SK-N-SH treated with all-trans-retinoic acid at 6 μM for 48 hours (cell line): ENCODE data around the gene ZPLD1.

Experiments used
- ATAC-seq: fragments of 200-7000 bp; cut with Tn5 transposase; 3 replicates; pipeline ENCODE4 v1.9.1; 2020; ENCODE audit warnings: mild to moderate bottlenecking, moderate library complexity
- ARNTL ChIP-seq: fragments of 450-650 bp; formaldehyde crosslinking; IDR thresholded peaks from 2 replicates; pipeline ENCODE4 v1.5.0; 2020; ENCODE audit warnings: low read depth, mild to moderate bottlenecking, moderate library complexity, borderline replicate concordance
- BACH2 ChIP-seq: fragments of 250-450 bp; sonication (Bioruptor Pico); IDR thresholded peaks from 2 replicates; pipeline ENCODE4 v1.9.0; 2021; ENCODE audit warnings: mild to moderate bottlenecking, borderline replicate concordance
- CSDC2 ChIP-seq: fragments of 250-450 bp; sonication (Bioruptor Pico); IDR thresholded peaks from 2 replicates; pipeline ENCODE4 v1.5.0; 2020; ENCODE audit warnings: mild to moderate bottlenecking, moderate library complexity
- ESRRG ChIP-seq: fragments of 250-450 bp; sonication (Bioruptor Pico); IDR thresholded peaks from 2 replicates; pipeline ENCODE4 v1.6.1; 2021; ENCODE audit warnings: mild to moderate bottlenecking
- GLIS3 ChIP-seq: fragments of 250-450 bp; sonication (Bioruptor Pico); IDR thresholded peaks from 2 replicates; pipeline ENCODE4 v1.5.0; 2020; ENCODE audit warnings: mild to moderate bottlenecking, moderate library complexity
- ISL1 ChIP-seq: fragments of 250-450 bp; sonication (Bioruptor Pico); IDR thresholded peaks from 2 replicates; pipeline ENCODE4 v2.1.2; 2022; ENCODE audit warnings: mild to moderate bottlenecking, moderate library complexity
- OSR1 ChIP-seq: fragments of 250-450 bp; sonication (Bioruptor Pico); IDR thresholded peaks from 2 replicates; pipeline ENCODE4 v1.8.0; 2022; ENCODE audit warnings: moderate library complexity, mild to moderate bottlenecking, inconsistent platforms
- PPARA ChIP-seq: fragments of 250-450 bp; sonication (Bioruptor Pico); IDR thresholded peaks from 2 replicates; pipeline ENCODE4 v1.5.0; 2020; ENCODE audit warnings: mild to moderate bottlenecking, borderline replicate concordance
- RARB ChIP-seq: fragments of 250-450 bp; sonication (Bioruptor Pico); IDR thresholded peaks from 2 replicates; pipeline ENCODE4 v1.8.0; 2021; ENCODE audit warnings: mild to moderate bottlenecking, moderate library complexity
- SNAI2 ChIP-seq: fragments of 250-450 bp; sonication (Bioruptor Pico); IDR thresholded peaks from 2 replicates; pipeline ENCODE4 v1.5.0; 2020; ENCODE audit warnings: mild to moderate bottlenecking, moderate library complexity
- TCF4 ChIP-seq: fragments of 250-450 bp; sonication (Bioruptor Pico); IDR thresholded peaks from 2 replicates; pipeline ENCODE4 v1.8.0; 2021; ENCODE audit warnings: mild to moderate bottlenecking, moderate library complexity, borderline replicate concordance
- ZC3H10 ChIP-seq: fragments of 250-450 bp; sonication (Bioruptor Pico); IDR thresholded peaks from 2 replicates; pipeline ENCODE4 v1.5.1; 2021; ENCODE audit warnings: mild to moderate bottlenecking, moderate library complexity
- ZFP3 ChIP-seq: fragments of 250-450 bp; sonication (Bioruptor Pico); IDR thresholded peaks from 2 replicates; pipeline ENCODE4 v1.5.0; 2020; ENCODE audit warnings: mild to moderate bottlenecking, moderate library complexity
- ZFP30 ChIP-seq: fragments of 450-650 bp; formaldehyde crosslinking; IDR thresholded peaks from 2 replicates; pipeline ENCODE4 v1.5.0; 2022; ENCODE audit warnings: mild to moderate bottlenecking, moderate library complexity
- ZNF70 ChIP-seq: fragments of 450-650 bp; formaldehyde crosslinking; IDR thresholded peaks from 2 replicates; pipeline ENCODE4 v1.5.0; 2020; ENCODE audit warnings: mild to moderate bottlenecking, moderate library complexity
- ZNF8 ChIP-seq: fragments of 450-650 bp; formaldehyde crosslinking; IDR thresholded peaks from 2 replicates; pipeline ENCODE4 v1.5.0; 2020; ENCODE audit warnings: mild to moderate bottlenecking, moderate library complexity
- TF ChIP-seq, protein P1 (sequence below): fragments of 250-450 bp; sonication (Bioruptor Pico); IDR thresholded peaks from 2 replicates; pipeline ENCODE4 v1.8.0; 2020; ENCODE audit warnings: mild to moderate bottlenecking, moderate library complexity, borderline replicate concordance
- TF ChIP-seq, protein P2 (sequence below): fragments of 250-450 bp; sonication (Bioruptor Pico); IDR thresholded peaks from 2 replicates; pipeline ENCODE4 v1.5.1; 2021; ENCODE audit warnings: mild to moderate bottlenecking, moderate library complexity
- TF ChIP-seq, protein P3 (sequence below): fragments of 250-450 bp; sonication (Bioruptor Pico); IDR thresholded peaks from 2 replicates; pipeline ENCODE4 v1.5.0; 2020; ENCODE audit warnings: mild to moderate bottlenecking, moderate library complexity
- TF ChIP-seq, protein P4 (sequence below): fragments of 250-450 bp; sonication (Bioruptor Pico); IDR thresholded peaks from 2 replicates; pipeline ENCODE4 v1.5.1; 2020; ENCODE audit warnings: low read depth, mild to moderate bottlenecking, moderate library complexity

Gene ZPLD1

DNA sequence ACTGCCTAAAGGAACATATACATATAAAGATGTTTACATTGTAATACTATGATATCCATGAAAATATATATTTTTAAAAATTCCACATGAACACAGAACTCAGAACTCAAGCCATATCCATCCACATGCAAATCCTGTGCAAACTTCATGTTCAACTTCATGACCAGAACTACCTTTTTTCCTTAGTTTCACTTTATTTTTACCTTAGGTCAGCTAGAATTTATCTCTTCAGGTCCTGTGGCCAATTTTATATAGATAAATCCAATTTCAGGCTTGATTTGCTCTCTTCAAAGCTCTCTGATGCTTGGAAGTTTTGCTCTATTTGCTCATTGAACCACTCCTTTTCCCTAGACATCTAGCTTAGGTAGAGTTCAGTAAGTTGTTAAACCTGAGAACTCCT is 38.8 kb downstream of the ZPLD1 start:
- TF ChIP-seq, protein P1, sequence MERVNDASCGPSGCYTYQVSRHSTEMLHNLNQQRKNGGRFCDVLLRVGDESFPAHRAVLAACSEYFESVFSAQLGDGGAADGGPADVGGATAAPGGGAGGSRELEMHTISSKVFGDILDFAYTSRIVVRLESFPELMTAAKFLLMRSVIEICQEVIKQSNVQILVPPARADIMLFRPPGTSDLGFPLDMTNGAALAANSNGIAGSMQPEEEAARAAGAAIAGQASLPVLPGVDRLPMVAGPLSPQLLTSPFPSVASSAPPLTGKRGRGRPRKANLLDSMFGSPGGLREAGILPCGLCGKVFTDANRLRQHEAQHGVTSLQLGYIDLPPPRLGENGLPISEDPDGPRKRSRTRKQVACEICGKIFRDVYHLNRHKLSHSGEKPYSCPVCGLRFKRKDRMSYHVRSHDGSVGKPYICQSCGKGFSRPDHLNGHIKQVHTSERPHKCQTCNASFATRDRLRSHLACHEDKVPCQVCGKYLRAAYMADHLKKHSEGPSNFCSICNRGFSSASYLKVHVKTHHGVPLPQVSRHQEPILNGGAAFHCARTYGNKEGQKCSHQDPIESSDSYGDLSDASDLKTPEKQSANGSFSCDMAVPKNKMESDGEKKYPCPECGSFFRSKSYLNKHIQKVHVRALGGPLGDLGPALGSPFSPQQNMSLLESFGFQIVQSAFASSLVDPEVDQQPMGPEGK (CRISPR knock-in tag): no peak
- TF ChIP-seq SNAI2 (no peak), ZFP30 (CRISPR knock-in tag) (no peak), ZC3H10 (no peak), RARB (CRISPR knock-in tag) (no peak), ZFP3 (CRISPR knock-in tag) (no peak), TCF4 (no peak), ISL1 (CRISPR knock-in tag) (no peak), BACH2 (no peak), ZNF70 (CRISPR knock-in tag) (no peak), GLIS3 (CRISPR knock-in tag) (no peak)
- no peak for ATAC-seq

DNA sequence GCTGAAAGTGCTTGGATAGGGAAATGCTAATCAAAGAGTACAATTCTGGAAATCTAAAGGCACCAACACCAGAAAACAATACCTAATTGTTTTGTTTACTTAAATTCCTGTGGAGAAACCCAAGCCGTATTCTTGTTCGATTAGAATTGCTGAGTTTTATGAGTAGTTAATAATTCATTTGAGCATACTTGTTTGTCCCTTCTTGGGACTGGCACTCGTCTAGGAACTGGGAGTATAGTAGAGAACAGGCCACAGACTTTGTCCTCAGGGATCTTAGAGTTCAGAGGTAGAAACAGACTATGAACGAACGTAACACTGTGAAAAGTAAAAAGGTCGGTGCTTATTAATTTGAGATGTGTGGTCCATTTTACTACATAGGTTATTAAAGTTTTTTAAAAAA is 39.4 kb downstream of the ZPLD1 start:
- no peak for ATAC-seq
- TF ChIP-seq, protein P2, sequence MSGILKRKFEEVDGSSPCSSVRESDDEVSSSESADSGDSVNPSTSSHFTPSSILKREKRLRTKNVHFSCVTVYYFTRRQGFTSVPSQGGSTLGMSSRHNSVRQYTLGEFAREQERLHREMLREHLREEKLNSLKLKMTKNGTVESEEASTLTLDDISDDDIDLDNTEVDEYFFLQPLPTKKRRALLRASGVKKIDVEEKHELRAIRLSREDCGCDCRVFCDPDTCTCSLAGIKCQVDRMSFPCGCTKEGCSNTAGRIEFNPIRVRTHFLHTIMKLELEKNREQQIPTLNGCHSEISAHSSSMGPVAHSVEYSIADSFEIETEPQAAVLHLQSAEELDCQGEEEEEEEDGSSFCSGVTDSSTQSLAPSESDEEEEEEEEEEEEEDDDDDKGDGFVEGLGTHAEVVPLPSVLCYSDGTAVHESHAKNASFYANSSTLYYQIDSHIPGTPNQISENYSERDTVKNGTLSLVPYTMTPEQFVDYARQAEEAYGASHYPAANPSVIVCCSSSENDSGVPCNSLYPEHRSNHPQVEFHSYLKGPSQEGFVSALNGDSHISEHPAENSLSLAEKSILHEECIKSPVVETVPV (CRISPR knock-in tag): no peak
- TF ChIP-seq CSDC2: no peak
- no peak for TF ChIP-seq ZFP30 (CRISPR knock-in tag)
- TF ChIP-seq BACH2: no peak
- no peak for TF ChIP-seq ISL1 (CRISPR knock-in tag)
- no peak for TF ChIP-seq OSR1 (CRISPR knock-in tag)
- TF ChIP-seq PPARA (CRISPR knock-in tag): no peak
- no peak for TF ChIP-seq ARNTL
- no peak for TF ChIP-seq SNAI2
- no peak for TF ChIP-seq ZFP3 (CRISPR knock-in tag)
- no peak for TF ChIP-seq ZNF70 (CRISPR knock-in tag)
- TF ChIP-seq, protein P3, sequence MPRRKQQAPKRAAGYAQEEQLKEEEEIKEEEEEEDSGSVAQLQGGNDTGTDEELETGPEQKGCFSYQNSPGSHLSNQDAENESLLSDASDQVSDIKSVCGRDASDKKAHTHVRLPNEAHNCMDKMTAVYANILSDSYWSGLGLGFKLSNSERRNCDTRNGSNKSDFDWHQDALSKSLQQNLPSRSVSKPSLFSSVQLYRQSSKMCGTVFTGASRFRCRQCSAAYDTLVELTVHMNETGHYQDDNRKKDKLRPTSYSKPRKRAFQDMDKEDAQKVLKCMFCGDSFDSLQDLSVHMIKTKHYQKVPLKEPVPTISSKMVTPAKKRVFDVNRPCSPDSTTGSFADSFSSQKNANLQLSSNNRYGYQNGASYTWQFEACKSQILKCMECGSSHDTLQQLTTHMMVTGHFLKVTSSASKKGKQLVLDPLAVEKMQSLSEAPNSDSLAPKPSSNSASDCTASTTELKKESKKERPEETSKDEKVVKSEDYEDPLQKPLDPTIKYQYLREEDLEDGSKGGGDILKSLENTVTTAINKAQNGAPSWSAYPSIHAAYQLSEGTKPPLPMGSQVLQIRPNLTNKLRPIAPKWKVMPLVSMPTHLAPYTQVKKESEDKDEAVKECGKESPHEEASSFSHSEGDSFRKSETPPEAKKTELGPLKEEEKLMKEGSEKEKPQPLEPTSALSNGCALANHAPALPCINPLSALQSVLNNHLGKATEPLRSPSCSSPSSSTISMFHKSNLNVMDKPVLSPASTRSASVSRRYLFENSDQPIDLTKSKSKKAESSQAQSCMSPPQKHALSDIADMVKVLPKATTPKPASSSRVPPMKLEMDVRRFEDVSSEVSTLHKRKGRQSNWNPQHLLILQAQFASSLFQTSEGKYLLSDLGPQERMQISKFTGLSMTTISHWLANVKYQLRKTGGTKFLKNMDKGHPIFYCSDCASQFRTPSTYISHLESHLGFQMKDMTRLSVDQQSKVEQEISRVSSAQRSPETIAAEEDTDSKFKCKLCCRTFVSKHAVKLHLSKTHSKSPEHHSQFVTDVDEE: no peak

DNA sequence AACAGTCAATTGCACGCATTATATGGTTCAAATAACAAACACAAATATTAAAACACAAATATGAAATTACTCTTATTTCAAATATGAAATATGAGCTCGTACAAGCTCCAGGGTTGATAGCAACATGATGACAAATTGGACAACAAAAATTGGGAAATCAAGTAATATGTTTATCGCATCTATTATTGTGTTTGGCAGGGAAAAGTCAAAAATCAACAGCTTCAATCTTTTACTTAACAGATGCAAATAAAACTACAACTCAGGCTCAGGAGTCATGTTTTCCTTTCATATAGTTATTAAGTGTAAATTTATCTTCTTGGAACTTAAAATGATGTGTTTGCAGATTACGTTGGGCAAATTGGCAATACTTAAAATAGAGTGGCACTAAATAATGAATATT is 41.4 kb downstream of the ZPLD1 start:
- no peak for ATAC-seq
- TF ChIP-seq ISL1 (CRISPR knock-in tag) (no peak), ESRRG (CRISPR knock-in tag) (no peak), TCF4 (no peak)
- TF ChIP-seq, protein P2 (CRISPR knock-in tag): no peak

DNA sequence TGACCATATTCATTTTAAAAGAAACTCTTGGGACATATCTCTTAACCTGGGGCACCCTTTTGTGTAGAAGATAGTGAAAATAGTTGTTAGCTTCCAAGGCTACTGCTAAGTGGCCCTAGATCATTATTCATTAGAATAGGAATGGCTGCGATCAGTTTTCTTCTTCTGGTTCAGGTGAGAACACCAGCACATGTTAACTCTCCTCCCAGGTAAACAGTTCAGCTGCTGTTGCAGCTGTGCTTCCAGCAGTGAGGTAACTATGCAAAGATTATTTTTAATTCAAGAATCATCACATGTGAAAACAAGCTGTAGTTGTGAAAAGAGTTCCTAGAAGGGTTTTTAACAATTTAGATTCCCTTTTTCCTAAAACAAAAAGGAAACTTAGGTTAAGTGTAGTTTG is 43.3 kb downstream of the ZPLD1 start:
- no peak for ATAC-seq
- no peak for TF ChIP-seq PPARA (CRISPR knock-in tag)
- TF ChIP-seq, protein P4, sequence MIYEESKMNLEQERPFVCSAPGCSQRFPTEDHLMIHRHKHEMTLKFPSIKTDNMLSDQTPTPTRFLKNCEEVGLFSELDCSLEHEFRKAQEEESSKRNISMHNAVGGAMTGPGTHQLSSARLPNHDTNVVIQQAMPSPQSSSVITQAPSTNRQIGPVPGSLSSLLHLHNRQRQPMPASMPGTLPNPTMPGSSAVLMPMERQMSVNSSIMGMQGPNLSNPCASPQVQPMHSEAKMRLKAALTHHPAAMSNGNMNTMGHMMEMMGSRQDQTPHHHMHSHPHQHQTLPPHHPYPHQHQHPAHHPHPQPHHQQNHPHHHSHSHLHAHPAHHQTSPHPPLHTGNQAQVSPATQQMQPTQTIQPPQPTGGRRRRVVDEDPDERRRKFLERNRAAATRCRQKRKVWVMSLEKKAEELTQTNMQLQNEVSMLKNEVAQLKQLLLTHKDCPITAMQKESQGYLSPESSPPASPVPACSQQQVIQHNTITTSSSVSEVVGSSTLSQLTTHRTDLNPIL (CRISPR knock-in tag): no peak
- TF ChIP-seq ZC3H10: no peak
- no peak for TF ChIP-seq ESRRG (CRISPR knock-in tag)
- TF ChIP-seq RARB (CRISPR knock-in tag): no peak
- TF ChIP-seq ZFP30 (CRISPR knock-in tag): no peak
- TF ChIP-seq ZNF70 (CRISPR knock-in tag): no peak
- no peak for TF ChIP-seq ZNF8
- TF ChIP-seq, protein P1 (CRISPR knock-in tag): no peak
- TF ChIP-seq, protein P2 (CRISPR knock-in tag): no peak
- no peak for TF ChIP-seq ISL1 (CRISPR knock-in tag)
- TF ChIP-seq, protein P3: no peak
- no peak for TF ChIP-seq BACH2
